Neutrophil (primary cell): ENCODE data around the gene SLC22A5.

Experiments
- H3K27ac ChIP-seq: fragments of 200-600 bp; sonication (generic); 2 replicates; pipeline ENCODE4 v1.5.1; 2016; ENCODE audit warnings: mild to moderate bottlenecking, moderate library complexity
- H3K27me3 ChIP-seq: fragments of 200-600 bp; sonication (generic); 2 replicates; pipeline ENCODE4 v1.6.0; 2016; ENCODE audit warnings: mild to moderate bottlenecking
- H3K36me3 ChIP-seq: fragments of 200-600 bp; sonication (generic); 2 replicates; pipeline ENCODE4 v1.5.1; 2017
- H3K4me1 ChIP-seq, 2 experiments: fragments of 200-600 bp in 1 of 2; sonication (generic) in 1 of 2; 1 replicate in 1 of 2; 2 replicates in 1 of 2; pipeline versions ENCODE4 v1.5.1 to v1.6.1; 2013 to 2016; ENCODE audit warnings: low read depth in 1 of 2, low read length in 1 of 2, mild to moderate bottlenecking in 1 of 2, moderate library complexity in 1 of 2; ENCODE audit not compliant: control insufficient read depth in 1 of 2, insufficient read depth in 1 of 2
- H3K4me3 ChIP-seq, 2 experiments: fragments of 200-600 bp in 1 of 2; sonication (generic) in 1 of 2; 1 replicate in 1 of 2; 2 replicates in 1 of 2; pipeline ENCODE4 v1.5.1; 2013 to 2016; ENCODE audit warnings: low read depth in 1 of 2, low read length in 1 of 2, mild to moderate bottlenecking in 1 of 2, moderate library complexity in 1 of 2
- H3K9me3 ChIP-seq: fragments of 200-600 bp; sonication (generic); 2 replicates; pipeline ENCODE4 v1.5.1; 2016
- TF ChIP-seq, protein P1 (sequence below): fragments of 200-600 bp; sonication (generic); IDR thresholded peaks from 2 replicates; pipeline ENCODE4 v1.5.1; 2016; ENCODE audit warnings: antibody characterized with exemption

The SLC22A5 gene

DNA sequence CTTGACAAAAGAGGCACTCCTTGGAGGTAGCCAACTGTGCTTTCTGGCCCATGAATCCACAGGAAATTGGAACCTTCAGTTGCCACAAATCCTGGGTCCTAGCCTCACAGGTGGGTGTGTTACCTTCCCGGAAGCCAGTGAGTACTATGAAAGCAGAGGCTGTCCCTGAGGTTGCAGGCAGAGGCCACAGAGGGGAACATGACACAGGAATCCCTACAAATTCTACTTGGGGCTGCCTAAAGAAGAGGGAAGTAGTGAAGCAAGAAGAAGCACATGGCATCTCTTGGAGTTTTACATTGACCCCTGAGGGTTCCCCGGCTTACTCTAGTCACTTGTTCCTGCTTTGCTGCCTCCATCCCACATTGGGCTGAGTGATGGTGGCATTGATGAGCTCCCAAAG, 2.6 kb downstream of the SLC22A5 start:
- no peak overlapping the region for H3K4me3 ChIP-seq
- H3K27ac ChIP-seq, result no peak overlapping the region
- H3K9me3 ChIP-seq, result no peaks in the 10 kb centered on the region
- H3K27me3 ChIP-seq, result peaks cover 30% of the 10 kb centered on the region
- TF ChIP-seq, protein P1, sequence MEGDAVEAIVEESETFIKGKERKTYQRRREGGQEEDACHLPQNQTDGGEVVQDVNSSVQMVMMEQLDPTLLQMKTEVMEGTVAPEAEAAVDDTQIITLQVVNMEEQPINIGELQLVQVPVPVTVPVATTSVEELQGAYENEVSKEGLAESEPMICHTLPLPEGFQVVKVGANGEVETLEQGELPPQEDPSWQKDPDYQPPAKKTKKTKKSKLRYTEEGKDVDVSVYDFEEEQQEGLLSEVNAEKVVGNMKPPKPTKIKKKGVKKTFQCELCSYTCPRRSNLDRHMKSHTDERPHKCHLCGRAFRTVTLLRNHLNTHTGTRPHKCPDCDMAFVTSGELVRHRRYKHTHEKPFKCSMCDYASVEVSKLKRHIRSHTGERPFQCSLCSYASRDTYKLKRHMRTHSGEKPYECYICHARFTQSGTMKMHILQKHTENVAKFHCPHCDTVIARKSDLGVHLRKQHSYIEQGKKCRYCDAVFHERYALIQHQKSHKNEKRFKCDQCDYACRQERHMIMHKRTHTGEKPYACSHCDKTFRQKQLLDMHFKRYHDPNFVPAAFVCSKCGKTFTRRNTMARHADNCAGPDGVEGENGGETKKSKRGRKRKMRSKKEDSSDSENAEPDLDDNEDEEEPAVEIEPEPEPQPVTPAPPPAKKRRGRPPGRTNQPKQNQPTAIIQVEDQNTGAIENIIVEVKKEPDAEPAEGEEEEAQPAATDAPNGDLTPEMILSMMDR, result no peak
- H3K4me1 ChIP-seq, result peaks cover 10 to 13% of the 10 kb centered on the region in 2 experiments
- H3K36me3 ChIP-seq, result no peaks in the 10 kb centered on the region

DNA sequence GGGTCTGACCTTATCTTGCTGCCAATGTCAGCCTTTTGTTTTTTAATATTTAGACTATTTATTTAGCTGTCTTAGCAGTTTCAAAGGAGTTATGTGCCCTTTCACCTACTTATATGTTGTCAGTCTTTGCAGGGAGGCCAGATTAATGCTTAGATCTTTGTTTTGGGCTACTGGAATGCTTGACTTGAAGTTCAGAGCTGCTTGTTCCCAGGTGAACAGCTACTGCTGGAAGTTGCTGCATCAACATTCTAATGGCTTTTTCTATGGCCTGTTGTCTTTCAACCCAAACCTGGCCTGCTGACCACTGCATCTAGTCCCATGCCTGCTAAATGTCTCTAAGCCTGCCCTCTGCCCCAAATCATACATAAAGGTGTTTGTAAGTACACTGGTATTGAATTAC, 3.0 kb downstream of the SLC22A5 start:
- TF ChIP-seq, protein P1, result no peak
- Histone ChIP-seq H3K27ac (no peak overlapping the region), H3K4me1 (peaks cover 10 to 13% of the 10 kb centered on the region in 2 experiments), H3K27me3 (peaks cover 30% of the 10 kb centered on the region), H3K9me3 (no peaks in the 10 kb centered on the region), H3K4me3 (no peak overlapping the region), H3K36me3 (no peaks in the 10 kb centered on the region)

DNA sequence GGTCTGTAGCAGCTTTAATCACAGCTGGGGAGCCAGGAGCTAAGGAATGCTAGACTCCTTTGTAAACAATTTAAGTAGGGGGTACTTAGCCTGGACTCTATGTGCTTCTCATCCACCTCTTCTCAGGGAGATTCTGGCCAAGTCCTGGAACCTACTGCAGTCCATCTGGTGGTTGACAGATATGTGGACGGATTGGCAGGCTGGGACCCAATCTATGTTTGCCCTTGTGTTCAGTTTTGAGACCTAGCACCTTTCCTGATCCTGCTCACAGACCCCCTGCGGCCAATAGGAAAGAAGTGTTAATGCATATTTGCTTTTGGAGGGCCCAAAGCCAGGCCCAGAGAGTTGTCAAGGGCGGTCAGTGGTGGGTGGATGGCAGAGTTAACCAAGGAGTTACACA, 6.4 kb downstream of the SLC22A5 start:
- H3K9me3 ChIP-seq, result no peaks in the 10 kb centered on the region
- peaks cover 8% of the 10 kb centered on the region for H3K27me3 ChIP-seq
- no peak overlapping the region for H3K4me3 ChIP-seq
- TF ChIP-seq, protein P1, result no peak
- H3K36me3 ChIP-seq, result no peaks in the 10 kb centered on the region
- no peak overlapping the region for H3K27ac ChIP-seq
- no peaks in the 10 kb centered on the region for H3K4me1 ChIP-seq

DNA sequence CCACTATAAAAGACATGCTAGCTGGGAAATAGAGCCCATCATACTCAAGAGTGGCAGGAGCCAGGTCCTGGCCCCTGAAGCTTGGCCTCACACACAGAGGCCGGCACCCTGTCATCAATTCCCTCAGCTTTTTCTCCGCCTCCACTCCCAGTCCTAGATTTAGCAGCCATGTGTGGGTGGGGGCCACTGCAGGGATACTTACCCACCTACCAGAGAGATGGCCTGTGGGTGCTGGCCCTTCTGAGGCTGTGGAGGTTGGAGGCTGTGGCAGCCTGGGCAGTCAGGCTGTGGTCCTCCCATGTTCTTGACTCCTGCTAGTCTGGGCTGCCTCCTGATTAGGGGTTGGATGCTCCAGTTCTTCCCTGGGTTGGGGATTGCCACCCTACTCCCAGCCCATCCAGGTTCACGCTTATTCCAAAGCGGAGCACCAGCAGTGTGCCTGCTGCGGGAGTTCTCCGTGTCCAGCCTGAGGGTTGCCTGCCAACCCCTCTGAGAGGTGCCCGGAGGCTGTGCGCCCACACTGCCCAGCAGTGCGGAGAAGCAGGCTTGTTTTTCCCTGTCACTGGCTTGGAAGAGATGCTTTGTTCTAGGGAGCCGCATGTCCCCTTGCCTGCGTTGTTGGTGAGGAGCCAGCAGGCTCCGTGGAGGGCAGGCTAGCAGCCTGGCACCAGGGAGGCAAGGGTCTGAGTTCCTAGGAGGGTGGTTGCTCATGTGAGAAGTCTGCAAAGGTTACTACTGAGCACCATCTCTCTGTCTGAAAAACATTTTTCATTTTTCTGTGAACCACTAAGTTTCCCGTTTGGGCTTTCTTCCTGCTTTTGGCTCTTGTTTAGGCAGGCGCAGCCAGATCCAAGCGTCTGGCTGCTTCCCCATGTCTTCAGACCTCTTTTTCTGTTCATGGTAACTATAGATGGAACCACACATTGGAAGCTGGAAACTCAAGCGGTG, 7.5 kb downstream of the SLC22A5 start:
- TF ChIP-seq, protein P1, result no peak
- Histone ChIP-seq H3K27ac (no peak overlapping the region), H3K36me3 (no peaks in the 10 kb centered on the region), H3K27me3 (no peaks in the 10 kb centered on the region), H3K9me3 (no peaks in the 10 kb centered on the region), H3K4me1 (no peaks in the 10 kb centered on the region), H3K4me3 (no peak overlapping the region)

DNA sequence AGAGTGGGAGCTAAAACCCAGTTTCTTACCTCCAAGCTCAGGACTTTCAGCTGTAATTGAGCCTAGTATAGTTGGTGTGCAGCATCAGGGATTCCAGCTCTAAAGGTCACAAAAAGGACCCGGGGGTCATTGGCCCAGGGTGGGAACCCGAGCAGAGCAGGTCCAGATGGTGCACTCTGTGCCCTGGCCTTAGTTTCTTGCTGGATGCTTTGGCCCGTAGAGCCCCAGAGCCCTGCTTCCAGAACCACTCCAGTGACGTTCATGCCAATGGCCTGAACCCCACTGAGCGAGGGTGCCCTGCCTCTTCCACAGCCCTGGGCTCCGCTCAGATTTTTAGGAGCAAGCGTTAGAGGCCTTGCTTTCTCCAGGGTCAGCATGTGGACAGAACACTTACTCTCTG, 8.2 kb downstream of the SLC22A5 start:
- no peaks in the 10 kb centered on the region for H3K4me1 ChIP-seq
- no peaks in the 10 kb centered on the region for H3K36me3 ChIP-seq
- no peak overlapping the region for H3K4me3 ChIP-seq
- TF ChIP-seq, protein P1, result no peak
- H3K27ac ChIP-seq, result no peak overlapping the region
- no peaks in the 10 kb centered on the region for H3K9me3 ChIP-seq
- no peaks in the 10 kb centered on the region for H3K27me3 ChIP-seq
